D721Med (cell line): ENCODE data around the gene CFAP20DC.

ENCODE experiments used
- DNase-seq: peaks from one replicate; pipeline ENCODE4 v3.0.0; 2011; ENCODE audit warnings: low spot score; ENCODE audit not compliant: insufficient read length
- FAIRE-seq: peaks from 2 replicates; lab custom pipeline; 2011; peaks lifted over from hg19 to GRCh38; lab: Jason Lieb, UNC
- TF ChIP-seq, protein P1 (sequence below): IDR thresholded peaks from 2 replicates; pipeline ENCODE4 v1.5.1; 2012; ENCODE audit warnings: mild to moderate bottlenecking, control low read depth; ENCODE audit not compliant: insufficient read depth; ENCODE audit errors: missing control alignments

Gene CFAP20DC

DNA sequence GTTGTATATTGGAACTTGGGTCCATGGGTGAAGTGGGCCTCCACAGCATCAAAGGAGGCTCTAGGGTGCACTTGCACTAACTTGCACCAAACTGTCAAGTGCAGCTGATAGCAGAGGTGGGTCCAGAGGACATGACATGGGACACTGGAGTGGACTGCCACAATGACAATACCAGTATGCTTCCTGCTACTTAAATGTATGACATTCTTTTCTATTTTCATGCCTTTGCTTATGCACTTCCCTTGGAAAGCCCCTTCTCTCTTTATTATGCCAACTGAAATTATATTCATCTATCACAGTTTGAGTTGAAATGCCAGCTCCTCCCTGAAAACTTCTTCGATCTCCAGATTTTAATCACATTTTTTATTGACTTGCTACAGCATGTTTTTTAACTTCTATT is 101.8 kb downstream of the CFAP20DC start:
- TF ChIP-seq, protein P1, sequence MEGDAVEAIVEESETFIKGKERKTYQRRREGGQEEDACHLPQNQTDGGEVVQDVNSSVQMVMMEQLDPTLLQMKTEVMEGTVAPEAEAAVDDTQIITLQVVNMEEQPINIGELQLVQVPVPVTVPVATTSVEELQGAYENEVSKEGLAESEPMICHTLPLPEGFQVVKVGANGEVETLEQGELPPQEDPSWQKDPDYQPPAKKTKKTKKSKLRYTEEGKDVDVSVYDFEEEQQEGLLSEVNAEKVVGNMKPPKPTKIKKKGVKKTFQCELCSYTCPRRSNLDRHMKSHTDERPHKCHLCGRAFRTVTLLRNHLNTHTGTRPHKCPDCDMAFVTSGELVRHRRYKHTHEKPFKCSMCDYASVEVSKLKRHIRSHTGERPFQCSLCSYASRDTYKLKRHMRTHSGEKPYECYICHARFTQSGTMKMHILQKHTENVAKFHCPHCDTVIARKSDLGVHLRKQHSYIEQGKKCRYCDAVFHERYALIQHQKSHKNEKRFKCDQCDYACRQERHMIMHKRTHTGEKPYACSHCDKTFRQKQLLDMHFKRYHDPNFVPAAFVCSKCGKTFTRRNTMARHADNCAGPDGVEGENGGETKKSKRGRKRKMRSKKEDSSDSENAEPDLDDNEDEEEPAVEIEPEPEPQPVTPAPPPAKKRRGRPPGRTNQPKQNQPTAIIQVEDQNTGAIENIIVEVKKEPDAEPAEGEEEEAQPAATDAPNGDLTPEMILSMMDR = no peak
- no peak for FAIRE-seq
- no peak for DNase-seq

GRCh38 chr3:58946875-58947274 is 103.0 kb downstream of the CFAP20DC start:
- TF ChIP-seq, protein P1 = no peak
- DNase-seq (no peak), FAIRE-seq (no peak)

- FAIRE-seq (no peak), DNase-seq (no peak)
- TF ChIP-seq, protein P1 = no peak
These were observed 111.8 kb downstream of the CFAP20DC start for GRCh38 chr3:58938057-58938456.

- no peak for FAIRE-seq
- TF ChIP-seq, protein P1 = no peak
- DNase-seq = no peak
These were observed 125.2 kb downstream of the CFAP20DC start for GRCh38 chr3:58924578-58924977.

GRCh38 chr3:58900386-58900785 is 149.4 kb downstream of the CFAP20DC start:
- TF ChIP-seq, protein P1 = no peak
- DNase-seq (no peak), FAIRE-seq (no peak)

- no peak for DNase-seq
- FAIRE-seq = no peak
- TF ChIP-seq, protein P1 = no peak
These were observed 149.9 kb downstream of the CFAP20DC start for GRCh38 chr3:58899953-58900298.

GRCh38 chr3:58899159-58899952 is 150.5 kb downstream of the CFAP20DC start:
- no peak for FAIRE-seq
- TF ChIP-seq, protein P1 = no peak

More at GRCh38 chr3:58899159-58899952, 150.5 kb downstream of the CFAP20DC start:
- no peak for DNase-seq
